Loucy (cell line): Measurements from ENCODE around the gene CD226.
A peak's percentile ranks its signal among the peaks of the same experiment; 100 is the strongest.

Experiments used
- H2AFZ ChIP-seq: fragments of 200-600 bp; sonication (generic); 2 replicates; pipeline ENCODE4 v1.6.0; 2016; ENCODE audit warnings: antibody characterized with exemption, mild to moderate bottlenecking, low read length, moderate library complexity
- H3F3A ChIP-seq: fragments of 200-600 bp; 2 replicates; pipeline ENCODE4 v1.6.0; 2016; ENCODE audit warnings: antibody characterized with exemption, low read depth, mild to moderate bottlenecking
- H3K27me3 ChIP-seq: fragments of 200-600 bp; sonication (generic); 2 replicates; pipeline ENCODE4 v1.6.1; 2014; ENCODE audit warnings: low read length, mild to moderate bottlenecking; ENCODE audit not compliant: insufficient read depth, poor library complexity, severe bottlenecking
- H3K36me3 ChIP-seq: fragments of 200-600 bp; sonication (generic); 2 replicates; pipeline ENCODE4 v1.6.1; 2016; ENCODE audit warnings: low read length; ENCODE audit not compliant: insufficient read depth
- H3K4me1 ChIP-seq: fragments of 200-600 bp; sonication (generic); 2 replicates; pipeline ENCODE4 v1.5.1; 2014; ENCODE audit warnings: low read length, mild to moderate bottlenecking; ENCODE audit not compliant: insufficient read depth, poor library complexity, severe bottlenecking
- H3K4me2 ChIP-seq: fragments of 200-600 bp; sonication (generic); 2 replicates; pipeline ENCODE4 v1.6.0; 2014; ENCODE audit warnings: antibody characterized with exemption, low read length, low read depth, mild to moderate bottlenecking; ENCODE audit not compliant: poor library complexity, severe bottlenecking
- H3K4me3 ChIP-seq: fragments of 200-600 bp; sonication (generic); 2 replicates; pipeline ENCODE4 v1.5.1; 2014; ENCODE audit warnings: low read length, mild to moderate bottlenecking, mixed read lengths; ENCODE audit not compliant: poor library complexity, severe bottlenecking
- H3K79me2 ChIP-seq: fragments of 200-600 bp; sonication (generic); 2 replicates; pipeline ENCODE4 v1.6.1; 2014; ENCODE audit warnings: low read length; ENCODE audit not compliant: insufficient read depth
- H3K9ac ChIP-seq: fragments of 200-600 bp; sonication (generic); 2 replicates; pipeline ENCODE4 v1.6.0; 2014; ENCODE audit warnings: mild to moderate bottlenecking, low read depth, low read length, moderate library complexity; ENCODE audit not compliant: poor library complexity, severe bottlenecking
- H3K9me2 ChIP-seq: fragments of 200-600 bp; sonication (generic); replicated peaks from 2 replicates; pipeline ENCODE4 v1.6.1; 2016; ENCODE audit warnings: low read depth, low read length, mixed read lengths
- H3K9me3 ChIP-seq: fragments of 200-600 bp; sonication (generic); 2 replicates; pipeline ENCODE4 v1.6.1; 2014; ENCODE audit warnings: mild to moderate bottlenecking, antibody characterized with exemption, low read length, low read depth; ENCODE audit not compliant: insufficient read depth
- H4K20me1 ChIP-seq: fragments of 200-600 bp; sonication (generic); 2 replicates; pipeline ENCODE4 v1.6.0; 2014; ENCODE audit warnings: antibody characterized with exemption, low read length, mild to moderate bottlenecking; ENCODE audit not compliant: insufficient read depth, poor library complexity, severe bottlenecking
- EZH2phosphoT487 ChIP-seq: fragments of 200-600 bp; IDR thresholded peaks from 2 replicates; pipeline ENCODE4 v1.6.1; 2018; ENCODE audit warnings: antibody characterized with exemption, mild to moderate bottlenecking, moderate library complexity, borderline replicate concordance
- TF ChIP-seq, protein P1 (sequence below): fragments of 200-600 bp; sonication (generic); conservative IDR thresholded peaks from 2 replicates; pipeline ENCODE4 v1.5.1; 2014; ENCODE audit warnings: mild to moderate bottlenecking, antibody characterized with exemption, low read length

The CD226 gene

GRCh38 chr18:69898241-69898861, 49.3 kb downstream of the CD226 start:
- Histone ChIP-seq H3K9ac (peak overlapping the region; percentile 63), H3F3A (no peaks in the 10 kb centered on the region; the same call in 1 of the 2 replicates), H4K20me1 (no peaks in the 10 kb centered on the region), H3K36me3 (no peaks in the 10 kb centered on the region), H3K4me2 (peak overlapping the region; percentile 90), H3K79me2 (no peaks in the 10 kb centered on the region), H2AFZ (peak overlapping the region; percentile 47), H3K4me3 (peak overlapping the region; percentile 70), H3K4me1 (peaks cover 43% of the 10 kb centered on the region), H3K27me3 (no peaks in the 10 kb centered on the region), H3K9me2 (no peaks in the 10 kb centered on the region), H3K9me3 (no peaks in the 10 kb centered on the region)
- TF ChIP-seq, protein P1, sequence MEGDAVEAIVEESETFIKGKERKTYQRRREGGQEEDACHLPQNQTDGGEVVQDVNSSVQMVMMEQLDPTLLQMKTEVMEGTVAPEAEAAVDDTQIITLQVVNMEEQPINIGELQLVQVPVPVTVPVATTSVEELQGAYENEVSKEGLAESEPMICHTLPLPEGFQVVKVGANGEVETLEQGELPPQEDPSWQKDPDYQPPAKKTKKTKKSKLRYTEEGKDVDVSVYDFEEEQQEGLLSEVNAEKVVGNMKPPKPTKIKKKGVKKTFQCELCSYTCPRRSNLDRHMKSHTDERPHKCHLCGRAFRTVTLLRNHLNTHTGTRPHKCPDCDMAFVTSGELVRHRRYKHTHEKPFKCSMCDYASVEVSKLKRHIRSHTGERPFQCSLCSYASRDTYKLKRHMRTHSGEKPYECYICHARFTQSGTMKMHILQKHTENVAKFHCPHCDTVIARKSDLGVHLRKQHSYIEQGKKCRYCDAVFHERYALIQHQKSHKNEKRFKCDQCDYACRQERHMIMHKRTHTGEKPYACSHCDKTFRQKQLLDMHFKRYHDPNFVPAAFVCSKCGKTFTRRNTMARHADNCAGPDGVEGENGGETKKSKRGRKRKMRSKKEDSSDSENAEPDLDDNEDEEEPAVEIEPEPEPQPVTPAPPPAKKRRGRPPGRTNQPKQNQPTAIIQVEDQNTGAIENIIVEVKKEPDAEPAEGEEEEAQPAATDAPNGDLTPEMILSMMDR, result no peak
- no peak for TF ChIP-seq EZH2phosphoT487

GRCh38 chr18:69897397-69898108, 50.1 kb downstream of the CD226 start:
- Histone ChIP-seq H3K79me2 (no peaks in the 10 kb centered on the region), H3K9me3 (no peaks in the 10 kb centered on the region), H2AFZ (peak overlapping the region; percentile 47), H3K27me3 (no peaks in the 10 kb centered on the region), H3K4me3 (peak overlapping the region; percentile 70), H3K36me3 (no peaks in the 10 kb centered on the region), H4K20me1 (no peaks in the 10 kb centered on the region), H3K4me2 (peak overlapping the region; percentile 90), H3F3A (no peaks in the 10 kb centered on the region; the same call in 1 of the 2 replicates), H3K9me2 (no peaks in the 10 kb centered on the region), H3K4me1 (peaks cover 43% of the 10 kb centered on the region), H3K9ac (peak overlapping the region; percentile 63)
- TF ChIP-seq EZH2phosphoT487, result no peak
- TF ChIP-seq, protein P1, result no peak

- Histone ChIP-seq H3K9ac (no peak overlapping the region), H3K4me2 (no peak overlapping the region), H3K4me1 (peaks cover 43% of the 10 kb centered on the region), H3K9me3 (no peaks in the 10 kb centered on the region), H3F3A (no peaks in the 10 kb centered on the region; the same call in 1 of the 2 replicates), H3K79me2 (no peaks in the 10 kb centered on the region), H3K36me3 (no peaks in the 10 kb centered on the region), H3K27me3 (no peaks in the 10 kb centered on the region), H4K20me1 (no peaks in the 10 kb centered on the region), H3K9me2 (no peaks in the 10 kb centered on the region), H3K4me3 (no peak overlapping the region), H2AFZ (no peak overlapping the region)
- TF ChIP-seq EZH2phosphoT487, result no peak
- TF ChIP-seq, protein P1, result no peak
Observed at GRCh38 chr18:69895066-69896047, 52.3 kb downstream of the CD226 start.
